ENCODE results near the gene C4orf50.

- no peak for TF ChIP-seq CTCF (IDR thresholded peaks at IDR 0.05; ENCODE audit: low read depth, low read length, missing input control)
- no peak for TF ChIP-seq MAX (IDR thresholded peaks at IDR 0.05)
- no peak for TF ChIP-seq GABPA (IDR thresholded peaks at IDR 0.05 in 1 of 2, conservative IDR thresholded peaks at IDR 0.05 in 1 of 2)
- TF ChIP-seq JUND (IDR thresholded peaks at IDR 0.05), result no peak
- no peak for TF ChIP-seq RXRA (IDR thresholded peaks at IDR 0.05)
- no peak for TF ChIP-seq REST (IDR thresholded peaks at IDR 0.05)
- no peak for TF ChIP-seq YY1 (IDR thresholded peaks at IDR 0.05)
- no peak for TF ChIP-seq ATF3 (IDR thresholded peaks at IDR 0.05)
- TF ChIP-seq TAF1 (conservative IDR thresholded peaks at IDR 0.05), result no peak
- TF ChIP-seq RAD21 (IDR thresholded peaks at IDR 0.05), result no peak
- TF ChIP-seq EGR1 (IDR thresholded peaks at IDR 0.05; ENCODE audit: low read depth in 2 of 2), result no peak
- TF ChIP-seq HNF4A (conservative IDR thresholded peaks at IDR 0.05), result no peak
Measured at GRCh38 chr4:6030679-6031078, 12.4 kb upstream of the C4orf50 start.
